AG10803 (cell line): ENCODE data around the gene GNB1.

Experiments
- DNase-seq: peaks from one replicate; pipeline ENCODE4 v3.0.0; 2010; ENCODE audit warnings: low read depth
- H3K4me3 ChIP-seq: 2 replicates; pipeline ENCODE4 v1.5.1; 2011; ENCODE audit warnings: mild to moderate bottlenecking, low read length, control low read depth
- TF ChIP-seq, protein P1 (sequence below): conservative IDR thresholded peaks from 2 replicates; pipeline ENCODE4 v1.5.1; 2011; ENCODE audit warnings: mild to moderate bottlenecking, low read length, control low read depth, inconsistent platforms

The GNB1 gene

GRCh38 chr1:1914101-1914970 is 23.4 kb upstream of the GNB1 start:
- TF ChIP-seq, protein P1, sequence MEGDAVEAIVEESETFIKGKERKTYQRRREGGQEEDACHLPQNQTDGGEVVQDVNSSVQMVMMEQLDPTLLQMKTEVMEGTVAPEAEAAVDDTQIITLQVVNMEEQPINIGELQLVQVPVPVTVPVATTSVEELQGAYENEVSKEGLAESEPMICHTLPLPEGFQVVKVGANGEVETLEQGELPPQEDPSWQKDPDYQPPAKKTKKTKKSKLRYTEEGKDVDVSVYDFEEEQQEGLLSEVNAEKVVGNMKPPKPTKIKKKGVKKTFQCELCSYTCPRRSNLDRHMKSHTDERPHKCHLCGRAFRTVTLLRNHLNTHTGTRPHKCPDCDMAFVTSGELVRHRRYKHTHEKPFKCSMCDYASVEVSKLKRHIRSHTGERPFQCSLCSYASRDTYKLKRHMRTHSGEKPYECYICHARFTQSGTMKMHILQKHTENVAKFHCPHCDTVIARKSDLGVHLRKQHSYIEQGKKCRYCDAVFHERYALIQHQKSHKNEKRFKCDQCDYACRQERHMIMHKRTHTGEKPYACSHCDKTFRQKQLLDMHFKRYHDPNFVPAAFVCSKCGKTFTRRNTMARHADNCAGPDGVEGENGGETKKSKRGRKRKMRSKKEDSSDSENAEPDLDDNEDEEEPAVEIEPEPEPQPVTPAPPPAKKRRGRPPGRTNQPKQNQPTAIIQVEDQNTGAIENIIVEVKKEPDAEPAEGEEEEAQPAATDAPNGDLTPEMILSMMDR: no peak
- no peak overlapping the region for H3K4me3 ChIP-seq
- DNase-seq: no peak

DNA sequence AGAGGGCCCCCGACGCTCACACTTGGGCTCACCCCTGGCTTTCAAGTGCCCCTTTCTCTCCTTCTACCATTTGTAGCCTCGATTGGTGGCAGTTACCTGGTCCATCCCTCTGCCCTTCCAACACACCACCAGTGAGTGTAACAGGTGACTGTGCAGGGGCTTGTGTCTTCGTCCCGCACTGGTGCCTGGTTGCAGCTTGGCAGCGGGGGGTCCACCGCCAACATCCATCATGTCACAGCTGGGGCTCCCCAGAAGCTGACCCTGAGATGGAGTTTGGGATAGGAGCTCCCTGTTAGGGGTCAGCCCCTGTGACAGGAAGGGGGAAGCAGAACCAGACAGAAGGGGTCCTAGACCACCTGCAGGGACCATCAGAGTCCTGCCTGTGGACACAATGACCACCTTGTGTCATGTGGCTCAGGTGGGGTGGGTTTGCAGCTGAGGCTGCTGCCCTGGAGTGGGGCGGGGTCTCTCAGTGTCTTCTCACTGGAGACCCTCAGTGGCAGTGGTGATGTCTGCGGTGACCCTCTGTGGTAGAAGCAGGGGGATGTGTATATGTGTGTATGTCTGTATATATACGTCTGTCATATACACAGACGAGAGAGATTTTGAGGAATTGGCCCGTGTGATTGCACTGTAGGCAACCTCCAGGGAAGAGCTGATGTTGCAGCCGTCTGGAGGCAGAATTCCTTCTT is 20.6 kb upstream of the GNB1 start:
- no peak overlapping the region for H3K4me3 ChIP-seq
- DNase-seq: no peak
- TF ChIP-seq, protein P1: no peak

DNA sequence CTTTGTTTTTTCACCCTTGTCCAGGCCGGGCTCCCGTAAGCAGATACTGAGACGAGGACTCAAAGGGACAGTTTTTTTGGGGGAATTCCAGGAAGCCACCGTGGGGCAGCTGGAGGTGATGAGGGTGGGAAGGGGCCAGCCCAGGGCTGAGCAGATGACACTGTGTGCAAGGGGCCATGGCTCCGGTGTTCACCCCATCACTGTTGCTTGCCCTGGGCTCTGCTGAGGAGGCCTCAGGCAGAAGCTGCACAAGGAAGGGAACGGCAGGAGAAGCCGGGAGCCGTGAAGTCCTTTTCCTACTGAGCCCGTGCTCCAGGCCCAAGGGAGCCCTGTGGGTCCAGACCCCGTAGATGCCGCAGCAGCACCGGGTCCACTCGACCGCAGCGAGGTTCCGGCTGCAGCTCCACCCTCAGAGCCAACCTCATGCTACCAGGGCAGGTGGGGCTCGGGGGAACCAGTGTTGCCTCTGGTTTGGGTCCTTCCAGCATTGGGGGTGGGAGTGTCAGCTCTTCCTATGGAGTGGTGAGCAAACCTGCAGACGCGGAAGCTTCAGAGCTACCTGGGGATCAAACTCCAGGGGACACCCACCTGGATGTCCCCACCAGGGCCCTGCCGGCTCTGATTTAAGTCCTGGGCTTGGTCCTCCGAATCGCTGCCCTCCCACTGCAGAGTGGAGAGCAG is 19.9 kb upstream of the GNB1 start:
- DNase-seq: no peak
- no peak overlapping the region for H3K4me3 ChIP-seq
- TF ChIP-seq, protein P1: no peak

DNA sequence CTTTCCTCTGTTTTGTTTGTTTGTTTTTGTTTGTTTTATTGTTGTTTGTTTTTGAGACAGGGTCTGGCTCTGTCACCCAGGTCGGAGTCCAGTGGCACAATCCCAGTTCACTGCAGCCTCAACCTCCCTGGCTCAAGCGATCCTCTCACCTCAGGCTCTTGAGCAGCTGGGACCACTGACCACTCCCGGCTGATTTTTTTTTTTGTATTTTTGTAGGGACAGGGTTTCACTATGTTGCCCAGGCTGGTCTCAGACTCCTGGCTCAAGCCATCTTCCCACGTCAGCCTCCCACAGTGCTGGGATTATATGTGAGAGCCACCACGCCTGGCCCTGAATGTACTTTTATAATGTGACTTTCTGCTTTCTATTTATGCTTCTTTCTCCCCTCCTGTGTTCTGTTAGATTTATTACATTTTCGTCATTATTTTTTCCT is 19.2 kb upstream of the GNB1 start:
- H3K4me3 ChIP-seq: peak overlapping the region; percentile 61
- TF ChIP-seq, protein P1: no peak
- no peak for DNase-seq

DNA sequence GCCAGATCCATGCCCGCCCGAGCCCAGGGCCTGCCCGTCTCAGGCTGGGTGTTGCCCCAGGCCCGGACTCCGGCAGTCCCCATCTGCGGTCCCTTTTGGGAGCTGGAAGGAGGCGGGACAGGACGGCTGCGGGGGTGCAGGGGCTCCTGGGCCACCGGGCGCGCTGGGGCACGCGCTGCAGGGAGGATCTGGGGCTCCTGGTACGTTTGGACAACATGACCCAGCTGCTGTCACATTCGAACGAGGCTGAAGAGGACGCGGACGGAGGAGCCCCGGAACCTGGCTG is 17.6 kb upstream of the GNB1 start:
- no peak for DNase-seq
- TF ChIP-seq, protein P1: no peak
- peak overlapping the region; percentile 68 for H3K4me3 ChIP-seq

GRCh38 chr1:1907098-1907736 is 16.3 kb upstream of the GNB1 start:
- H3K4me3 ChIP-seq: no peak overlapping the region
- peak; percentile 45 for DNase-seq
- TF ChIP-seq, protein P1: no peak
